Activated CD4-positive, alpha-beta memory T cell treated with anti-CD3 and anti-CD28 coated beads for 36 hours (primary cell): ENCODE data around the gene C1QTNF8. TPM values are rescaled to one million over a fixed set of nuclear protein-coding genes. Genes with fewer than 3 reads are reported as not detected.
A peak's percentile ranks its signal among the peaks of the same experiment; 100 is the strongest.

Experiments
- CTCF ChIA-PET: fragments of 350-600 bp; sonication (Branson Sonifier 250); formaldehyde crosslinking; loops from one replicate; lab custom pipeline; 2021; ENCODE audit warnings: antibody characterized with exemption, inconsistent platforms; lab: Charles Lee
- POLR2A ChIA-PET: fragments of 350-600 bp; sonication (Branson Sonifier 250); formaldehyde crosslinking; loops from one replicate; lab custom pipeline; 2021; ENCODE audit warnings: antibody characterized with exemption; lab: Charles Lee
- DNase-seq: peaks from one replicate; pipeline ENCODE4 v3.0.0-alpha.2; 2020
- H3K27ac Mint-ChIP-seq: one replicate; pipeline ENCODE4 v1.8.0; 2021; ENCODE audit warnings: mixed read lengths
- H3K27me3 Mint-ChIP-seq: one replicate; pipeline ENCODE4 v1.8.0; 2021; ENCODE audit warnings: mixed read lengths
- H3K36me3 Mint-ChIP-seq: one replicate; pipeline ENCODE4 v1.8.0; 2021; ENCODE audit warnings: mixed read lengths
- H3K4me1 Mint-ChIP-seq: one replicate; pipeline ENCODE4 v1.8.0; 2021; ENCODE audit warnings: low read depth, mixed read lengths
- H3K4me3 Mint-ChIP-seq: one replicate; pipeline ENCODE4 v1.8.0; 2021; ENCODE audit warnings: mild to moderate bottlenecking, mixed read lengths
- H3K9me3 Mint-ChIP-seq: one replicate; pipeline ENCODE4 v1.8.0; 2021; ENCODE audit warnings: mixed read lengths
- intact Hi-C: fragments of 100-400 bp; cut with micrococcal nuclease; formaldehyde crosslinking; loops from one replicate; pipeline ENCODE4 v1.15.1; 2023
- total RNA-seq, 2 experiments: library from RNA; stranded (reverse); gene quantifications; one replicate each; pipeline ENCODE4 v1.2.3, GENCODE V29; 2021

Gene C1QTNF8
- total RNA-seq, 2 experiments from 2014 or later: not detected

GRCh38 chr16:1073566-1074378, 22.3 kb downstream of the C1QTNF8 start:
- peaks cover 19% of the 10 kb centered on the region for H3K27me3 Mint-ChIP-seq
- H3K9me3 Mint-ChIP-seq: no peaks in the 10 kb centered on the region
- H3K27ac Mint-ChIP-seq: no peak overlapping the region
- intact Hi-C loops: no loop called here
- H3K36me3 Mint-ChIP-seq: no peaks in the 10 kb centered on the region
- ChIA-PET POLR2A (no interaction called here), CTCF (no interaction called here)
- H3K4me3 Mint-ChIP-seq: no peak overlapping the region
- no peak for DNase-seq
- no peaks in the 10 kb centered on the region for H3K4me1 Mint-ChIP-seq

DNA sequence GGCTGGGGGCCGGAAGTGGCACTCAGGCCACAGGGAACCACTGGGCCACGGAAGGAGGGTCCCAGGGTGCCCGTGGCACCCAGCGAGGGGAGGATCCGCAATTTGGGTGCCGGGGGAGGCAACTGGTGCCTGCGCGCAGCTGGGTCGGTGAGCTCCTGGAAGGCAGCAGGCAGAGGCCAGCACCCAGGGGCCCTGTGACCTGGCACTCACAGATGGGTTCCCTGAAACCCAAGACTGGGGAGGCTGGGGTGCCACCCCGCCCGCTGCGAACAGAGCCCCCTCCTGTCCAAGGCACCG, 22.8 kb downstream of the C1QTNF8 start:
- H3K9me3 Mint-ChIP-seq: no peaks in the 10 kb centered on the region
- POLR2A ChIA-PET: no interaction called here
- H3K4me1 Mint-ChIP-seq: no peaks in the 10 kb centered on the region
- CTCF ChIA-PET: no interaction called here
- no peak overlapping the region for H3K27ac Mint-ChIP-seq
- intact Hi-C loops: no loop called here
- no peak for DNase-seq
- peaks cover 23% of the 10 kb centered on the region for H3K27me3 Mint-ChIP-seq
- no peaks in the 10 kb centered on the region for H3K36me3 Mint-ChIP-seq
- no peak overlapping the region for H3K4me3 Mint-ChIP-seq

DNA sequence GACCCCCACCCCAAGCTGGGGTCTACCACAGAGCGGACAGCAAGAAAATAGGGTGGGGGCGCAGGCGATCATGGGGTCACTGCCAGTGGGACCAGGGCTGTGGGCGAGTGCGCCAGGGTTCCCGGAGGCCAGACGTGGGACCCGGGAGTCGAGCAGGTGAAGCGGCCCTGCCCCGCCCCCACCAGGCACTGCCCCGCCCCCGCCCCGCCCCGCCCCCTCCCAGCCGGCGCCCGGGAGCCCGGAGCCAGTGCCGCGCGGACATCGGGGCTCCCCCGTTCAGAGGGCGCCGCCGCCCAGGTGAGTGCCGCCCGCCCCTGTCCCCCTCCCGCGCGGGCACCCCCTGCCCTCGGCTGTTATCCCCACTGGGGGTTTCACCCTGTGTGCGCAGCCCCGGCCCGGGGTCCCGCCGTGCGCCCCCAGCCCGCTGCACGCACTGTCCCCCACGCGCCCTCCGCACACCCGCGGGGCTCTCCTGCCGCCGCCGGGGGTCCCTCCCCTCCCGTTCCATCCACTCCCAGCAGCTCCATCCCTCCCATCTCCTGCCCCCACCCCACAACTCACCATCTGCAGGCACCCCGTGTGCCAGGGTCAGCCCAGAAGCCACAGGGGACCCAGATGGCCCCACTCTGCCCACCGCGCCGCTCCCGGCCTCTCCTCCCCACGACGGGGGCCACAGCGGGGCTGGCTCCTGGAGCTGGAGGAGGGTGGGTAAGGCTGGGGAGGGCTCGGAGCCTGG, 23.4 kb downstream of the C1QTNF8 start, which contains the start of gene SSTR5:
Gene SSTR5, plus strand, starts transcription at position 222 of the 736 bp plus-strand sequence. CDS start 6,122 bp downstream, outside the sequence.
- Mint-ChIP-seq H3K36me3 (peaks cover 1% of the 10 kb centered on the region), H3K4me3 (no peak within 1 kb of the TSS), H3K27ac (no peak within 1 kb of the TSS), H3K4me1 (no peaks in the 10 kb centered on the region), H3K27me3 (peaks cover 25% of the 10 kb centered on the region), H3K9me3 (no peaks in the 10 kb centered on the region)
- intact Hi-C loops: no loop called here
- ChIA-PET POLR2A (no interaction called here), CTCF (no interaction called here)
- no peak for DNase-seq

- ChIA-PET CTCF (interaction anchor here (1.4 kb wide), 1 partner anchor 15 kb away, joined by 3 read pairs; no protein-coding TSS in a partner anchor), POLR2A (no interaction called here)
- no peak overlapping the region for H3K27ac Mint-ChIP-seq
Observed at GRCh38 chr16:1071561-1072225, 24.4 kb downstream of the C1QTNF8 start.

DNA sequence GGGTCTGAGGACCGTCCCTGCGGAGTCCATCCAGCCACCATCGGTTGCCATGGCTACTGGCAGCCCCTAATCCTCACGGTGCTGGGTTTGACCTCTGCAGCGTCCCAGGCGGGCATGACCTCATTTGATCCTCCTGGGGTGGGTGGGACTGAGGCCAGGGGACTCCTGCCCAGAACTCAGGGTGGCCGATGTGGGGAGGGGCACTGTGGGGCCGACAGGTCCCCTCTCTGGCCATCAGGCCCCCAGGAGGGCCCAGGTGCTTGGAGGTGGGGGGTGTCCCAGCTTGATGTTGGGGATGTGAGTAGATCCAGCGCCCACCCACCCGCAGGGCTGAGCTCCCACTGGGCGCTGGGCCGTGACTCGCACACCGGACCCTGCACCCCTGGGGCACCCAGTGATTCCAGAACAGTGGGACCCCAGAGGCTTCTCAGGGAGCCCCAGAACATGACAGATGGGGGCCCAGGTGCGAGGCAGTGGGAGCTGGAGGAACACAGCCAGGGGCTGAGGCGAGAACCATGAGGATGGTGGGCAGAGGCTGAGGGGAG, 25.1 kb downstream of the C1QTNF8 start:
- ChIA-PET POLR2A (no interaction called here), CTCF (interaction anchor here (1.4 kb wide), 1 partner anchor 14 kb away, joined by 3 read pairs; no protein-coding TSS in a partner anchor)
- intact Hi-C loops: no loop called here
- H3K9me3 Mint-ChIP-seq: no peaks in the 10 kb centered on the region
- H3K27me3 Mint-ChIP-seq: peaks cover 21% of the 10 kb centered on the region
- no peak overlapping the region for H3K27ac Mint-ChIP-seq
- no peak for DNase-seq
- peaks cover 4% of the 10 kb centered on the region for H3K36me3 Mint-ChIP-seq
- H3K4me1 Mint-ChIP-seq: no peaks in the 10 kb centered on the region
- H3K4me3 Mint-ChIP-seq: no peak overlapping the region

More at GRCh38 chr16:1071561-1072225, 24.4 kb downstream of the C1QTNF8 start:
- Mint-ChIP-seq H3K4me1 (no peaks in the 10 kb centered on the region), H3K27me3 (peaks cover 26% of the 10 kb centered on the region), H3K36me3 (peaks cover 4% of the 10 kb centered on the region), H3K9me3 (no peaks in the 10 kb centered on the region), H3K4me3 (no peak overlapping the region)
- no peak for DNase-seq
- intact Hi-C loops: no loop called here

DNA sequence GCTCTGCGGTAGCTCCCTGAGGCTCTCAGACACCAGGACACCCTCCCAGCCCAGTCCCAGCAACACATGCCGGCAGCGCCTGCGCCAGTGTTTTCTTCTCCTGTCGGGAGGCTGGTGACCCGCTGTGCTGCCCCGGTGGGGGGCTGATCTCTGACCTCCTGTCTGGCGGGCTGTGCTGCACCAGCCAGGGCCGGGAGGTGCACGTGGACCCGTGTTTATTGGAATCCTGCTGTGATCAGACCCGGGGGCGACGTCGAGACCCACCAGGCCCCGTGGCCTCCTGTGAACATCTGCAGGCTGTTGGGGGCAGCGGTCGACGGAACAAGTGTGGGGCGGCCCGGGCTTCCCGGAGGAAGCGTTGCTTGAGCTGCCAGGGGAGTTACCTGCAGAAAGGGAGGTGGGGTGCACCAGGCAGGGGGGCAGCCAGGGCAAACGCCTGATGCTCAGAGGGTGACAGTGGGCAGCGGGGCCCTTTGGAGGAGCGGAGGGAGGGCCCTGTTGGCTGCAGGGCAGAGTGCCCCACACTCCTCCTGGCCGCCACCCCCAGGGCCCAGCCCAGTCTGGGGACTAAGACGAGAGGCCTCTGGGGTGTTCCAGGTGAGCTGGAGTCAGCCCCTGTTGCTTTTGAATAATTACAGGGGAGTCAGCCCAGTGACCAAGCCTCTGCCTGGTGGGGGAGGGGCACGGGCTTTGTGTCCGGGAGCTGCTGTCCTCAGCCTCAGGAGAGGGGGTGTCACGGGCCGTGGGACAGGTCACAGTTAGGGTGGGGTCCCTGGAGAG, 25.8 kb downstream of the C1QTNF8 start:
- Mint-ChIP-seq H3K4me1 (no peaks in the 10 kb centered on the region), H3K36me3 (peaks cover 4% of the 10 kb centered on the region), H3K4me3 (no peak overlapping the region), H3K27me3 (peaks cover 24% of the 10 kb centered on the region), H3K27ac (no peak overlapping the region), H3K9me3 (no peaks in the 10 kb centered on the region)
- no peak for DNase-seq
- POLR2A ChIA-PET: no interaction called here
- intact Hi-C loops: no loop called here
- CTCF ChIA-PET: interaction anchor here (1.4 to 2.3 kb wide), 2 partner anchors 13 kb away, joined by 3 to 10 read pairs; no protein-coding TSS in a partner anchor

DNA sequence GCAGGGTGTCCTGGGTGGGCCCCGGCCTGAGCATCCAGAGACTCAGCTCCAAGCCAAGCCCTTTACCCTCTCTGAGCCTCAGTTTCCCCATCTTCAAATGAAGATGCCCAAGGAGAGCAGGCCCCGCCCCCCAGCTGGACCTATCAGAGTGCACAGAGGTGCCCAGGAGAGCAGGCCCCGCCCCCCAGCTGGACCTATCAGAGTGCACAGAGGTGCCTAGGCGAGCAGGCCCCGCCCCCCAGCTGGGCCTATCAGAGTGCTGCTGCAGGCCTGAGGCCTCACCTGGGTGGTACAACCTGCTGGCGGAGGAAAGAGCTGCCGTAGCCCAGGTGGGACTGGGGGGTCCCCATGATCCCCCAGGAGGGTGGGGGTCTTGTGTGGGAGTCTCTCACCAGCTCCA, 26.9 kb downstream of the C1QTNF8 start:
- ChIA-PET CTCF (interaction anchor here (2.3 kb wide), 1 partner anchor 12 kb away, joined by 10 read pairs; no protein-coding TSS in a partner anchor), POLR2A (no interaction called here)
- peaks cover 4% of the 10 kb centered on the region for H3K36me3 Mint-ChIP-seq
- no peak overlapping the region for H3K27ac Mint-ChIP-seq
- H3K4me3 Mint-ChIP-seq: no peak overlapping the region
- peak; percentile 19 for DNase-seq
- H3K27me3 Mint-ChIP-seq: peaks cover 29% of the 10 kb centered on the region
- H3K9me3 Mint-ChIP-seq: no peaks in the 10 kb centered on the region
- intact Hi-C loops: no loop called here
- no peaks in the 10 kb centered on the region for H3K4me1 Mint-ChIP-seq

DNA sequence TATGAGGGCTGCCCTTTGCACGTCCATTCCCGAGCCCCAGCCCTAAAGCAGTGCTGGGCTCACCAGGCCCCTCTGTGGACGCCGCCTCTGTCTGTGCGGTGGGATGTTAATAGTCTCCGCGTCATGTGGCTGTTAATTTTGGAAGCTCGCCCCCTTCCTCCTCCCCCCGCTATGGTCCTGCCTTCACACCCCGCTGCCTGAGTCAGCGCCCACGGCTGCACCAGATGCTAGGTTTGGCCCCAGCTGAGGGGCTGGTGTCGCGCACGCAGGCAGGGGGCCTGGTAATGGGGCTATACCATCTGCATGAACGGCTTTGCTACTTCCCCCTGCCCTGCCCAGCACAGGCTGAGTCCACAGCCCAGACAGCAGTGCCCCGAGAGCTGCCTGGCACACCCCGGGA, 27.6 kb downstream of the C1QTNF8 start:
- Mint-ChIP-seq H3K27ac (no peak overlapping the region), H3K9me3 (no peaks in the 10 kb centered on the region), H3K27me3 (peaks cover 29% of the 10 kb centered on the region), H3K36me3 (peaks cover 4% of the 10 kb centered on the region), H3K4me3 (no peak overlapping the region), H3K4me1 (no peaks in the 10 kb centered on the region)
- ChIA-PET CTCF (interaction anchor here (2.3 kb wide), 1 partner anchor 12 kb away, joined by 10 read pairs; no protein-coding TSS in a partner anchor), POLR2A (no interaction called here)
- intact Hi-C loops: no loop called here
- no peak for DNase-seq

DNA sequence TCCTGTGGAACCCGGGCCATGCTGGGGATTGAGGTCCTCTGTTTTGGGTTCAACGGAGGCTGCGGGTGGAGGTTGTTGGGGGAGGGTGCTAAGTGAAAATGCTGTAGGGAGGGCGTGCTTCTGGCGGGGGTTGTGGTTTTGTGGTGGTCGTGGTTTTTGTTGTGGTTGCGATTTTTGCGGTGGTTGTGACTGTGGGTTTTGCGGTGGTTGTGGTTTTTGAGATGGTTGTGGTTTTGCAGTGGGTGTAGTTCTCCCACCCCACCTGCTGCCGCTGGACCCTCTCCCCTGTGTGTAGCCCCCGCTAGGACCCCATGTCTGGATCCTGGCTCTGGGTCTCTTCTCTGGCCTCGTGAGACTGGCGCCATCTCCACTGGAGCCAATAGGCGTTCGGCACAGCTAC, 28.4 kb downstream of the C1QTNF8 start:
- CTCF ChIA-PET: no interaction called here
- POLR2A ChIA-PET: no interaction called here
- H3K36me3 Mint-ChIP-seq: peaks cover 4% of the 10 kb centered on the region
- no peaks in the 10 kb centered on the region for H3K4me1 Mint-ChIP-seq
- H3K27me3 Mint-ChIP-seq: peaks cover 29% of the 10 kb centered on the region
- intact Hi-C loops: no loop called here
- H3K27ac Mint-ChIP-seq: peak overlapping the region; percentile 60
- DNase-seq: no peak
- H3K4me3 Mint-ChIP-seq: peak overlapping the region; percentile 46
- H3K9me3 Mint-ChIP-seq: no peaks in the 10 kb centered on the region

GRCh38 chr16:1066584-1067172, 29.4 kb downstream of the C1QTNF8 start:
- ChIA-PET CTCF (no interaction called here), POLR2A (no interaction called here)
- H3K27ac Mint-ChIP-seq: no peak overlapping the region
- H3K4me3 Mint-ChIP-seq: no peak overlapping the region
- peaks cover 4% of the 10 kb centered on the region for H3K36me3 Mint-ChIP-seq
- no peaks in the 10 kb centered on the region for H3K4me1 Mint-ChIP-seq
- peaks cover 25% of the 10 kb centered on the region for H3K27me3 Mint-ChIP-seq
- intact Hi-C loops: no loop called here
- no peak for DNase-seq
- H3K9me3 Mint-ChIP-seq: no peaks in the 10 kb centered on the region

DNA sequence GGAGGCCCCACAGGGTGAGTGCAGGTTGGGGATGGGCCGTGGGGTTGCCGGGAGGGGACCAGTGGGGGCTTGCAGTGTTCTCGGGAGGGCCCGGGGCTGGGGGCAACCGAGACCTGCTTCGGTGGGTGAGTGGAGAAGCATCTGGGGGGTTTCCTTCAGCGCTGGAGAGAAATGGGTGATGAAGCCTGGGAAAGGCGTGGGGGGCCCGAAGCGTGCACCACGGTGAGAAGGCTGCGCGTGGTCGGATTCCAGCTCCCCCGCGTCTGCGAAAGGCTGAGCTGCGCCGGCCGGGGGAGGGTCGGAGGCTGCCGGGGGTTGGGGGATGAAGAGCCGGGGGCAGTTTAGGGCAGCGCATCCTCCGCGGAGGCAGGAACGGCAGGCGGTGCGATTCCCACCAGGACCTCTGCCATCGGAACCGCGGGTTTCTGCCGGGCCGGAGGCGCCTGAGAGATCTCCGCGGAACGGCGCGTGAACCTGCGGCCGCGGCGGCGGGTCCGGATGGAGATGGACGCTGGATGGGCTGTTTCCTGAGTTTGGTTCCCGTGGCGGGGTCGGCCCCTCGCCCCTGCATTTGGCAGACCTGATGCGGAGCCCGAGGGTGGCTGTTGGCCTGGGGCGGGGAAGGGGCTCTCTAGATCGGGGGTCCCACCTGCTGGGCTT, 30.4 kb downstream of the C1QTNF8 start:
- H3K27me3 Mint-ChIP-seq: peaks cover 22% of the 10 kb centered on the region
- intact Hi-C loops: no loop called here

More for the DNA sequence above, 30.4 kb downstream of the C1QTNF8 start:
- no peak for DNase-seq
- Mint-ChIP-seq H3K4me1 (no peaks in the 10 kb centered on the region), H3K36me3 (peaks cover 4% of the 10 kb centered on the region), H3K4me3 (no peak overlapping the region), H3K27ac (no peak overlapping the region), H3K9me3 (no peaks in the 10 kb centered on the region)
- ChIA-PET CTCF (no interaction called here), POLR2A (no interaction called here)
